Right renal cortex interstitium (tissue), 3 donors: Measurements from ENCODE around the gene VWA8. TPM values are rescaled to one million over a fixed set of nuclear protein-coding genes. Genes with fewer than 3 reads are reported as not detected.
"Not testable (repeated sequence)": the region's sequence is repeated elsewhere in the genome, so short reads cannot be mapped to it uniquely, and the experiment has no call there.

Source experiments
- DNase-seq, 3 donors: peaks; one replicate each; pipeline ENCODE4 v3.0.0-alpha.2; 2013; ENCODE audit warnings: low read depth in 3 of 3, low spot score in 2 of 3
- polyA plus RNA-seq, 3 donors: library from polyadenylated mRNA; unstranded; fragments of 120-200 nt; gene quantifications; one replicate each; pipeline ENCODE4 v1.2.1, GENCODE V29; 2013; ENCODE audit not compliant: insufficient read length in 3 of 3

Gene VWA8
- polyA plus RNA-seq, 3 donors, result 20.5 to 23.8 (median 21.5) TPM

GRCh38 chr13:41812851-41813250 is 148.1 kb downstream of the VWA8 start:
- no peak for DNase-seq

- DNase-seq, result no peak
These were observed 148.7 kb downstream of the VWA8 start for GRCh38 chr13:41812237-41812636.

- no peak for DNase-seq
These were observed 149.3 kb downstream of the VWA8 start for GRCh38 chr13:41811588-41812021.

- DNase-seq, result no peak
These were observed 150.9 kb downstream of the VWA8 start for GRCh38 chr13:41809962-41810361.

- DNase-seq, result not testable (repeated sequence)
These were observed 157.5 kb downstream of the VWA8 start for GRCh38 chr13:41803445-41803735.

- DNase-seq, result no peak
These were observed 158.0 kb downstream of the VWA8 start for GRCh38 chr13:41802684-41803444.

GRCh38 chr13:41802043-41802683 is 158.7 kb downstream of the VWA8 start:
- DNase-seq, result no peak

- DNase-seq, result no peak
These were observed 169.9 kb downstream of the VWA8 start for GRCh38 chr13:41791056-41791455.

GRCh38 chr13:41788552-41788951 is 172.4 kb downstream of the VWA8 start:
- DNase-seq, result no peak

GRCh38 chr13:41785402-41786172 is 175.3 kb downstream of the VWA8 start:
- no peak for DNase-seq

- DNase-seq, result no peak
These were observed 178.8 kb downstream of the VWA8 start for GRCh38 chr13:41782086-41782485.

GRCh38 chr13:41780715-41781706 is 179.9 kb downstream of the VWA8 start:
- DNase-seq, result no peak

GRCh38 chr13:41775251-41775650 is 185.7 kb downstream of the VWA8 start:
- no peak for DNase-seq

- DNase-seq, result no peak
These were observed 186.2 kb downstream of the VWA8 start for GRCh38 chr13:41774605-41775218.

- DNase-seq, result no peak
These were observed 193.1 kb downstream of the VWA8 start for GRCh38 chr13:41767801-41768200.

GRCh38 chr13:41766439-41766838 is 194.5 kb downstream of the VWA8 start:
- no peak for DNase-seq

GRCh38 chr13:41765813-41766212 is 195.1 kb downstream of the VWA8 start:
- no peak for DNase-seq

GRCh38 chr13:41765020-41765419 is 195.9 kb downstream of the VWA8 start:
- DNase-seq, result no peak

GRCh38 chr13:41764558-41764957 is 196.4 kb downstream of the VWA8 start:
- DNase-seq, result no peak

- DNase-seq, result no peak
These were observed 197.1 kb downstream of the VWA8 start for GRCh38 chr13:41763782-41764181.
